Sigmoid colon (tissue), 7 donors: ENCODE results near the gene C12orf60. TPM values are rescaled to one million over a fixed set of nuclear protein-coding genes. Genes with fewer than 3 reads are reported as not detected.
"Not testable (repeated sequence)": the region's sequence is repeated elsewhere in the genome, so short reads cannot be mapped to it uniquely, and the experiment has no call there.

Experiments
- DNase-seq: peaks from one replicate; pipeline ENCODE4 v3.0.0-alpha.2; 2019
- H3K27ac ChIP-seq, 4 donors: fragments of 200-600 bp; sonication (generic); one replicate each; pipeline ENCODE4 v1.5.1; 2016 to 2019; ENCODE audit warnings: mild to moderate bottlenecking in 1 of 4
- H3K27me3 ChIP-seq, 3 donors: fragments of 200-600 bp; sonication (generic); one replicate each; pipeline ENCODE4 v1.5.1; 2019; ENCODE audit warnings: mild to moderate bottlenecking in 1 of 3
- H3K36me3 ChIP-seq, 4 donors: fragments of 200-600 bp; sonication (generic); one replicate each; pipeline ENCODE4 v1.5.1; 2016 to 2019
- H3K4me1 ChIP-seq, 4 donors: fragments of 200-600 bp; sonication (generic); one replicate each; pipeline ENCODE4 v1.5.1; 2017 to 2019
- H3K4me3 ChIP-seq, 4 donors: fragments of 200-600 bp; sonication (generic); one replicate each; pipeline ENCODE4 v1.5.1; 2017 to 2019; ENCODE audit warnings: mild to moderate bottlenecking in 2 of 4, moderate library complexity in 1 of 4
- H3K9me3 ChIP-seq, 4 donors: fragments of 200-600 bp in 3 of 4; sonication (generic) in 3 of 4; one replicate each; pipeline versions ENCODE4 v1.5.1 to v1.6.1; 2013 to 2019
- EP300 ChIP-seq, 4 donors: sonication (generic); formaldehyde crosslinking; IDR thresholded peaks; one replicate each; pipeline ENCODE4 v1.6.1; 2017; ENCODE audit warnings: antibody characterized with exemption in 4 of 4
- POLR2A ChIP-seq, 2 donors: fragments of 450-650 bp; IDR thresholded peaks; one replicate each; pipeline ENCODE4 v1.6.1; 2016; ENCODE audit warnings: antibody characterized with exemption in 2 of 2, mild to moderate bottlenecking in 2 of 2, moderate library complexity in 2 of 2
- POLR2AphosphoS5 ChIP-seq, 4 donors: sonication (generic); formaldehyde crosslinking; IDR thresholded peaks; one replicate each; pipeline ENCODE4 v1.6.1; 2017; ENCODE audit warnings: antibody characterized with exemption in 4 of 4
- WGBS, 2 donors: extraction: QIAGEN DNeasy Blood & Tissue Kit; methylation state at CpG; one replicate each; pipeline ENCODE4 v1.1.7; 2013; 5-methylcytosine and 5-hydroxymethylcytosine counted together
- intact Hi-C: fragments of 100-400 bp; cut with DNase I; formaldehyde crosslinking; loops from one replicate; pipeline ENCODE4 v1.15.1; 2023
- polyA plus RNA-seq, 3 donors: library from polyadenylated mRNA; stranded (reverse); fragments of 200-250 nt; gene quantifications; one replicate each; pipeline ENCODE4 v1.2.3, GENCODE V29; 2013
- total RNA-seq, 4 donors: library from RNA; depleted of rRNA; stranded (reverse); fragments of >200 nt; gene quantifications; one replicate each; pipeline ENCODE4 v1.1.0, GENCODE V29; 2016
- TF ChIP-seq, protein P1 (sequence below), 4 experiments: fragments of 450-650 bp in 3 of 4; fragments of 200-600 bp in 1 of 4; IDR thresholded peaks; one replicate each; pipeline ENCODE4 v1.5.1; 2016 to 2019; ENCODE audit warnings: antibody characterized with exemption in 4 of 4, mild to moderate bottlenecking in 3 of 4, moderate library complexity in 2 of 4
- donor health status: healthy with polysubstance abuse.
- donor health status: Bipolar disorder and iron deficiency.
- donor health status: healthy.

C12orf60 gene, protein sequence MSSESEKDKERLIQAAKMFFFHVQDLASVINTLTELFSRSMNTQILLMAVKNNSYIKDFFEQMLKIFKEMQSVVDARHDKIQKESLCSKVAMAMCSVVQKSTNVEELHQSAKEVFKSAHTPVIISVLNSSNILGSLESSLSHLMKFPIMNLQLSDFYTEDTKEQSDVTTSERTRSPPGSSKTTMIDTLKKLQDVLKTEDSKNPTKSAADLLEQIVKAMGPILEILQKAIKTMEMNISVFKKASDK
- total RNA-seq (1 to 10 TPM in 2 of 4 donors, under 1 TPM in 1, not detected in 1; 0.83 to 2.0 (median 1.1) TPM), polyA plus RNA-seq (under 1 TPM; 0.60 to 0.96 (median 0.69) TPM)

DNA sequence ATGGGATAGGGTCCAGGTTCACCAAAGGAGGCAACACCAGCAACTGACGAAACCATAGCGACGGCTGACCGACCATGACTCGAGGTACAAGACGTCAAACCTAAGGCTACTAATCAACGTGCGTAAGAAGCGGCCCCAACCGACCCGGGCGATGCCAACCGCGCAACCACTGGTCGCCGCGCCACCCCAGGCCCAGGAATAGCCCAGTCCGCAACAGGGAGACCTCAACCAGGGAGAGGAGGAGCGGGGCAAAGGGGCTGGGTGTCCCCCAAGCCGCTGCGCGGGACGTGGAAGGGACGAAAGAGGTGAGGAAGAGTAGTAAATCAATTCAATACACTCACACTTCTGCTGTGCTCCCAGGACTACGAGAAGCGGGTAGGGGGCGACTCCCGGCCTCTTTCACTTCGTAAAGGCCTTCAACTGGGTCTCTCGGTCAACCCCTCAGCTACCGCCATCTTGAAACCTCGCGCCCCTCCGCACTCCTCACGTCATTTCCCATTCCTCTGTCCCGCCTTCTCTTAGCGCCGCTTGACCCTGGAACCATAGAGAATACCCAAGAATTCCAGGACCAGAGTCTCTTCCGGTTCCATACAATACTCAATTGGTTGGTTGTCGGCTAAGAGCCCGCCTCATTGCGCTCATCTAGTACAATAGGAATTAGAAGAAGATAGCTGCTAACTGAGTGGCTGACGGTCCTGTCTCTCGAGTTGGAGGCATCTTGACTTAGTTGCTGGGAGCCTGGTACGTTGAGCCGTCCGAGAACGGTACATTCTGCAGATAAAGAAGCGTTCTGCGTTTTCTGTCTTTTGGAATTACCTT is at the start of gene C12orf60, which contains the start of gene WBP11:
Gene C12orf60 (plus strand): TSS at position 660 of the 819 bp plus-strand sequence. CDS start 19,266 bp downstream, outside the sequence.
Gene WBP11 (minus strand): TSS at position 468 of the 819 bp plus-strand sequence. CDS start 2,095 bp downstream, outside the sequence.
- peak; percentile 99 for DNase-seq
- Histone ChIP-seq H3K9me3 (no peaks in the 10 kb centered on the region), H3K27me3 (no peaks in the 10 kb centered on the region), H3K4me1 (peaks cover 0 to 19% (median 16%) of the 10 kb centered on the region in 4 donors), H3K27ac (peak within 1 kb of the TSS; percentile 81 to 97 (median 92)), H3K4me3 (peak within 1 kb of the TSS; percentile 63 to 84 (median 77)), H3K36me3 (peaks cover 0 to 15% (median 2%) of the 10 kb centered on the region in 4 donors)
- WGBS, 2 donors: 0% methylated on average over 50 of the region's 50 CpGs
- intact Hi-C loops: loop anchor here (2.0 kb wide), 1 partner anchor 28 kb away; a partner anchor contains a TSS
- TF ChIP-seq POLR2A (IDR thresholded peaks at IDR 0.05) (peak; percentile 69 to 70), EP300 (IDR thresholded peaks at IDR 0.05) (peak in 2 of 4 donors; percentile 15 to 46), POLR2AphosphoS5 (IDR thresholded peaks at IDR 0.05) (peak; percentile 84 to 96 (median 88))
- TF ChIP-seq, protein P1, sequence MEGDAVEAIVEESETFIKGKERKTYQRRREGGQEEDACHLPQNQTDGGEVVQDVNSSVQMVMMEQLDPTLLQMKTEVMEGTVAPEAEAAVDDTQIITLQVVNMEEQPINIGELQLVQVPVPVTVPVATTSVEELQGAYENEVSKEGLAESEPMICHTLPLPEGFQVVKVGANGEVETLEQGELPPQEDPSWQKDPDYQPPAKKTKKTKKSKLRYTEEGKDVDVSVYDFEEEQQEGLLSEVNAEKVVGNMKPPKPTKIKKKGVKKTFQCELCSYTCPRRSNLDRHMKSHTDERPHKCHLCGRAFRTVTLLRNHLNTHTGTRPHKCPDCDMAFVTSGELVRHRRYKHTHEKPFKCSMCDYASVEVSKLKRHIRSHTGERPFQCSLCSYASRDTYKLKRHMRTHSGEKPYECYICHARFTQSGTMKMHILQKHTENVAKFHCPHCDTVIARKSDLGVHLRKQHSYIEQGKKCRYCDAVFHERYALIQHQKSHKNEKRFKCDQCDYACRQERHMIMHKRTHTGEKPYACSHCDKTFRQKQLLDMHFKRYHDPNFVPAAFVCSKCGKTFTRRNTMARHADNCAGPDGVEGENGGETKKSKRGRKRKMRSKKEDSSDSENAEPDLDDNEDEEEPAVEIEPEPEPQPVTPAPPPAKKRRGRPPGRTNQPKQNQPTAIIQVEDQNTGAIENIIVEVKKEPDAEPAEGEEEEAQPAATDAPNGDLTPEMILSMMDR (IDR thresholded peaks at IDR 0.05): no peak

DNA sequence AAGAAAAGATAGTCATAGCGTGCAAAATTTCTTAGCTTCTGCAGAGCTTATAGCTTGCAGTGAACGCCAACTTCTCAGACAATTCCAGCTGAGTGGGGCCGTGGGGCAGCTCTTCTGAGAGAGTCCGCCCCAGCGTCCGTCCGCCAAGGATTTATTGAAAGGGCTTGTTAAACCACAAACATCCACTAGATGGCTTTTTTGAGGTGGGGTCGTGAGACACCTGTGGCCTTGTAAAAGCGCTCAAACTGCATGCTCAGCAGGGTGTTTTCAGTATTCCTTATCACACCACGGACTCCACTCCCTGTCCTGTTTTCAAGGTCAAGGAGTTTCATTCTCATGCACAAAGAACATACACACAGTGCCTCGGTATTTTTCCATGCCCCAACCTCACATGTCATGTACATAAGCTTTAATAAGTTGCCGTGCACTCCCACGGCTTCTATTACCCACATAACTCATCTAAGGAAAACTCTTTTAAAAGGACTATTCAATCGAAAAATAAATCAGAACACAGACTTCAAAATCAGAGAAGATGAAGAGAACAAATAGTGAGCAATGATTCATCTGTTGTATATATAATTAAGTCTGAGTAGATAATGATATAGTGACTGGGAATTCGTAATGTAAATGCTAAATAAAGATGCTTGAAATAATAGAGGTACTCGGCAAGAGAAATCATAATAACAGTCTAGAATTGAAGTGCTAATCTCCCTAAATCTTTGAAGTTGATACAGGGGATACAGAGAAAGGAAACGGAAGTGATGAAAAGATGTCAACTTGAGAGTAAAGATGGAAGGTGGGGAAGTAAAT is 46.9 kb upstream of the C12orf60 start:
- WGBS, 2 donors: 29 to 39% methylated on average over 17 of the region's 17 CpGs
- H3K27ac ChIP-seq: no peak overlapping the region
- no peaks in the 10 kb centered on the region for H3K9me3 ChIP-seq
- intact Hi-C loops: no loop called here
- TF ChIP-seq, protein P1 (IDR thresholded peaks at IDR 0.05): peak in 1 of 4 experiments; percentile 24
- TF ChIP-seq POLR2AphosphoS5 (IDR thresholded peaks at IDR 0.05): no peak
- H3K4me1 ChIP-seq: no peaks in the 10 kb centered on the region
- no peaks in the 10 kb centered on the region for H3K36me3 ChIP-seq
- no peaks in the 10 kb centered on the region for H3K27me3 ChIP-seq
- no peak for DNase-seq
- H3K4me3 ChIP-seq: no peak overlapping the region

DNA sequence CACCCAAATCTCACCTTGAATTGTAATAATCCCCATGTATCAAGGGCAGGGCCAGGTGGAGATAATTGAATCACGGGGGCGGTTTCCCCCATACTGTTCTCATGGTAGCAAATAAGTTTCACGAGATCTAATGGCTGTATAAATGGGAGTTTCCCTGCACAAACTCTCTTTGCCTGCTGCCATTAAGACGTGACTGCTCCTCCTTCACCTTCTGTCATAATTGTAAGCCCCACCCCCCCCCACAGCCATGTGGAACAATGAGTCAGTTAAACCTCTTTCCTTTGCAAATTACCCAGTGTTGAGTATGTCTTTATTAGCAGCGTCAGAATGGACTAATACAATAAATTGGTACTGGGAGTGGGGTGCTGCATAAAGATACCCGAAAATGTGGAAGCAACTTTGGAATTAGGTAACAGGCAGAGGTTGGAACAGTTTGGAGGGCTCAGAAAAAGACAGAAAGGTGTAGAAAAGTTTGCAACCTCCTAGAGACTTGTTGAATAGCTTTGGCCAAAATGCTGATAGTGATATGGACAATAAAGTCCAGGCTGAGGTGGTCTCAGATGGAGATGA is 43.7 kb upstream of the C12orf60 start:
- intact Hi-C loops, H3K4me1 ChIP-seq, H3K4me3 ChIP-seq, DNase-seq, H3K36me3 ChIP-seq, H3K27ac ChIP-seq, H3K9me3 ChIP-seq, H3K27me3 ChIP-seq: not testable (repeated sequence)
- 85 to 93% methylated on average over 6 of the region's 6 CpGs for WGBS, 2 donors

DNA sequence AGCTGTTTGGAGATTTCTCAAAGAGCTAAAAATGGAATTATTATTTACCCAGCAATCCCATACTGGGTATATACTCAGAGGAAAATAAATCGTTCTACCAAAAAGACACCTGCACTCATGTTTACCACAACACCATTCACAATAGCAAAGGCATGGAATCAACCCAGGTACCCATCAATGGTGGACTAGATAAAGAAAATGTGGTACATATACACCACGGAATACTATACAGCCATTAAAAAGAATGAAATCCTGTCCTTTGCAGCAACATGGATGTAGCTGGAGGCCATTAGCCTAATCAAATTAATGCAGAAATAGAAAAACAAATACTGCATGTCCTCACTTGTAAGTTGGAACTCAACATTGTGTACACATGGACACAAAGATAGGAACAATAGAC is 38.1 kb upstream of the C12orf60 start:
- H3K4me1 ChIP-seq: peaks cover 0 to 21% (median 12%) of the 10 kb centered on the region in 4 donors
- H3K27me3 ChIP-seq: no peaks in the 10 kb centered on the region
- WGBS, 2 donors: 96 to 99% methylated on average over 2 of the region's 2 CpGs
- intact Hi-C loops: no loop called here
- H3K9me3 ChIP-seq: no peaks in the 10 kb centered on the region
- H3K36me3 ChIP-seq: no peaks in the 10 kb centered on the region
- TF ChIP-seq, protein P1 (IDR thresholded peaks at IDR 0.05): no peak
- TF ChIP-seq POLR2A (IDR thresholded peaks at IDR 0.05): no peak
- TF ChIP-seq EP300 (IDR thresholded peaks at IDR 0.05): no peak
- no peak for TF ChIP-seq POLR2AphosphoS5 (IDR thresholded peaks at IDR 0.05)
- no peak overlapping the region for H3K4me3 ChIP-seq
- no peak overlapping the region for H3K27ac ChIP-seq
- no peak for DNase-seq

DNA sequence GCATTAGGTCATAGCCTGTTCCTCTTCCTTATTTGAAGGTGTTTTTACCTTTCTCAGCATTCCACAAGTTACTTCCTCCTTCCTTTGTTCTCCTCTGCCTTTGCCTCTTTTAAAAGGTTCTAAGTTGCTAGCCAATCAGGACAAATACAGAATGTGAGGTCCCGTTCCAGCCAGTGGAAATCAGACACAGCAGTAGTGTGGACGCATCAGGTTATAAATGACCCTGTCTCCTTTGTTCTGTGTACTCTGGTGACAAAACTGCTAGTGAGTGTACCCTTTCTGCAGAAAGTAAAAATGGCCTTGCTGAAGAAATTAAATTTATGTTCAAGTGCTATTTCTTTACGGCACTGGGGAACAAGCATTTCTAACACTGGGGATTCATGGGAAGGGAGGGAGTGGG is 37.5 kb upstream of the C12orf60 start:
- WGBS, 2 donors: 90 to 94% methylated on average over 3 of the region's 3 CpGs
- H3K9me3 ChIP-seq, intact Hi-C loops, H3K27me3 ChIP-seq, H3K4me3 ChIP-seq, H3K36me3 ChIP-seq, H3K27ac ChIP-seq, DNase-seq: not testable (repeated sequence)
- H3K4me1 ChIP-seq: peaks cover 0 to 21% (median 12%) of the 10 kb centered on the region in 4 donors
